HepG2 (cell line): ENCODE measurements around the gene SIRT6. TPM values are rescaled to one million over a fixed set of nuclear protein-coding genes. Genes with fewer than 3 reads are reported as not detected.

Experiments used
- ATAC-seq: fragments of 200-7000 bp; cut with Tn5 transposase; 3 replicates; pipeline ENCODE4 v1.9.1; 2020; ENCODE audit warnings: mild to moderate bottlenecking, moderate library complexity
- BruUV-seq: library from RNA; stranded (reverse); fragments of 400-500 nt; replicated peaks from 2 replicates; lab custom pipeline; 2021; lab: Mats Ljungman, UMichigan
- CTCF ChIA-PET: fragments of 300-600 bp; formaldehyde crosslinking; extraction: SDS; loops from one replicate; lab custom pipeline; 2021; ENCODE audit warnings: low total read pairs, inconsistent platforms, low intra/inter-chr PET ratio; lab: Yijun Ruan, JAX
- POLR2A ChIA-PET: fragments of 350-600 bp; sonication (Branson Sonifier 250); formaldehyde crosslinking; loops from one replicate; lab custom pipeline; 2020; ENCODE audit warnings: antibody characterized with exemption, inconsistent platforms; lab: Yijun Ruan, JAX
- DNase-seq: peaks from one replicate; pipeline ENCODE4 v3.0.0-alpha.2; 2015; ENCODE audit warnings: low spot score
- FAIRE-seq: peaks from 3 replicates; lab custom pipeline; 2011; peaks lifted over from hg19 to GRCh38; lab: Jason Lieb, UNC
- H2AFZ ChIP-seq: one replicate; pipeline ENCODE4 v1.6.1; 2011; ENCODE audit warnings: low read length, inconsistent platforms
- H3K27ac ChIP-seq: fragments of 300-600 bp; 3 replicates; pipeline ENCODE4 v1.8.0; 2011; ENCODE audit warnings: mixed run types, mild to moderate bottlenecking, mixed read lengths, low read length, inconsistent platforms; ENCODE audit not compliant: insufficient read depth; ENCODE audit errors: extremely low read length
- H3K27me3 ChIP-seq, 2 experiments: fragments of 200-600 bp in 1 of 2; 2 replicates in 1 of 2; 3 replicates in 1 of 2; pipeline versions ENCODE4 v1.6.0 to v1.8.0; 2011; ENCODE audit warnings: low read length in 2 of 2, mild to moderate bottlenecking in 2 of 2, moderate library complexity in 2 of 2, inconsistent platforms in 1 of 2; ENCODE audit not compliant: insufficient read depth in 2 of 2, control insufficient read depth in 1 of 2
- H3K36me3 ChIP-seq, 2 experiments: fragments of 200-600 bp in 1 of 2; replicated peaks in 1 of 2; 2 replicates in 1 of 2; 3 replicates in 1 of 2; pipeline versions ENCODE4 v1.5.1 to v1.8.0; 2011; ENCODE audit warnings: low read length in 2 of 2, inconsistent platforms in 1 of 2; ENCODE audit not compliant: insufficient read depth in 2 of 2, control insufficient read depth in 1 of 2
- H3K4me1 ChIP-seq: 2 replicates; pipeline ENCODE4 v1.5.1; 2012; ENCODE audit warnings: low read length, inconsistent platforms; ENCODE audit not compliant: insufficient read depth
- H3K4me2 ChIP-seq: 2 replicates; pipeline ENCODE4 v1.6.0; 2011; ENCODE audit warnings: low read depth, low read length, inconsistent platforms
- H3K4me3 ChIP-seq, 3 experiments: fragments of 200-600 bp in 1 of 3; sonication (generic), shearing (Covaris generic) in 1 of 3; replicated peaks in 1 of 3; 2 replicates each; pipeline ENCODE4 v1.5.1; 2011 to 2016; ENCODE audit warnings: low read length in 3 of 3, inconsistent platforms in 2 of 3, low read depth in 2 of 3, mild to moderate bottlenecking in 2 of 3, control low read depth in 1 of 3, mixed read lengths in 1 of 3; ENCODE audit not compliant: insufficient read depth in 1 of 3
- H3K79me2 ChIP-seq: one replicate; pipeline ENCODE4 v1.6.1; 2011; ENCODE audit warnings: low read length, inconsistent platforms; ENCODE audit not compliant: insufficient read depth
- H3K9ac ChIP-seq: 2 replicates; pipeline ENCODE4 v1.6.0; 2011; ENCODE audit warnings: mild to moderate bottlenecking, low read depth, low read length, inconsistent platforms; ENCODE audit not compliant: insufficient read depth
- H3K9me3 ChIP-seq: 2 replicates; pipeline ENCODE4 v1.5.1; 2012; ENCODE audit warnings: mild to moderate bottlenecking, low read length
- H4K20me1 ChIP-seq: 2 replicates; pipeline ENCODE4 v1.6.0; 2011; ENCODE audit warnings: inconsistent platforms, mild to moderate bottlenecking, low read length, moderate library complexity; ENCODE audit not compliant: insufficient read depth
- KDM3A ChIP-seq: IDR thresholded peaks from 2 replicates; pipeline ENCODE4 v1.6.1; 2018; ENCODE audit warnings: low read depth, missing compliant biosample characterization
- MTA3 ChIP-seq: sonication (generic); formaldehyde crosslinking; IDR thresholded peaks from 2 replicates; pipeline ENCODE4 v1.4.0; 2020; ENCODE audit warnings: missing genetic modification reagents
- NCOA1 ChIP-seq: sonication (generic); formaldehyde crosslinking; IDR thresholded peaks from 2 replicates; pipeline ENCODE4 v1.9.0; 2021; ENCODE audit warnings: missing genetic modification reagents
- RNF2 ChIP-seq: fragments of 450-650 bp; conservative IDR thresholded peaks from 2 replicates; pipeline ENCODE4 v1.6.1; 2016; ENCODE audit warnings: low read depth
- ZBTB38 ChIP-seq: sonication (generic); formaldehyde crosslinking; IDR thresholded peaks from 2 replicates; pipeline ENCODE4 v1.5.1; 2020; ENCODE audit warnings: mild to moderate bottlenecking, missing genetic modification reagents
- ZBTB40 ChIP-seq, 2 experiments: fragments of 450-650 bp in 1 of 2; sonication (generic) in 1 of 2; formaldehyde crosslinking in 1 of 2; IDR thresholded peaks; 2 replicates each; pipeline versions ENCODE4 v1.6.1 to v1.8.0; 2016 to 2022; ENCODE audit warnings: antibody characterized with exemption in 1 of 2, mild to moderate bottlenecking in 1 of 2, missing genetic modification reagents in 1 of 2
- ZFAT ChIP-seq: sonication (generic); formaldehyde crosslinking; conservative IDR thresholded peaks from 2 replicates; pipeline ENCODE4 v1.8.1; 2023; ENCODE audit warnings: missing genetic modification reagents, inconsistent platforms
- ZNF224 ChIP-seq: sonication (generic); formaldehyde crosslinking; IDR thresholded peaks from 2 replicates; pipeline ENCODE4 v1.5.0; 2020; ENCODE audit warnings: mild to moderate bottlenecking, missing genetic modification reagents
- ZNF3 ChIP-seq: IDR thresholded peaks from 2 replicates; pipeline ENCODE4 v1.7.0; 2017; ENCODE audit warnings: inconsistent platforms
- WGBS: methylation state at CpG from one replicate; pipeline ENCODE4 v1.1.6; 2017; ENCODE audit warnings: low lambda C conversion rate; 5-methylcytosine and 5-hydroxymethylcytosine counted together
- in situ Hi-C: cut with HindIII; loops from 2 replicates; pipeline ENCODE4 v1.10.0; 2017; ENCODE audit warnings: low pct_unique_long_range_greater_than_20kb; ENCODE audit not compliant: extremely low pct_ligation_motif_present
- intact Hi-C: fragments of 100-400 bp; cut with micrococcal nuclease; formaldehyde crosslinking; loops from one replicate; pipeline ENCODE4 v1.10.0; 2022; ENCODE audit not compliant: unreplicated experiment
- polyA plus RNA-seq, 8 experiments: library from polyadenylated mRNA; depleted of rRNA in 3 of 8; stranded (reverse) in 7 of 8; unstranded in 1 of 8; fragments of >200 nt; fragmentation: Illumina TruSeq in 4 of 8; extraction: Trizol in 4 of 8; gene quantifications; 2 replicates each; pipeline versions ENCODE4 v1.2.1 to v1.2.3, GENCODE V29; 2011 to 2016; ENCODE audit warnings: low read depth in 4 of 8, missing spikeins in 1 of 8, mixed read lengths in 1 of 8; ENCODE audit not compliant: insufficient read depth in 1 of 8
- total RNA-seq, 5 experiments: library from RNA; depleted of rRNA; stranded (reverse); fragments of >200 nt; fragmentation: Illumina TruSeq; extraction: Trizol; gene quantifications; 2 replicates each; pipeline ENCODE4 v1.2.3, GENCODE V29; 2016; ENCODE audit warnings: low read depth in 1 of 5
- TF ChIP-seq, protein P1 (sequence below): sonication (generic); formaldehyde crosslinking; IDR thresholded peaks from 2 replicates; pipeline ENCODE4 v1.5.1; 2020; ENCODE audit warnings: mild to moderate bottlenecking, missing genetic modification reagents, moderate library complexity

SIRT6 gene
- total and polyA plus RNA-seq, 2 of the 13 experiments (the other 11 are each of a cell fraction or from before 2014, with no cell fraction given): 11.0 to 18.4 TPM

- Histone ChIP-seq H3K79me2 (no peaks in the 10 kb centered on the region), H3K27me3 (no peaks in the 10 kb centered on the region; a peak in 1 of 5 replicates), H4K20me1 (no peaks in the 10 kb centered on the region), H3K4me3 (peak overlapping the region; percentile 74 to 95 (median 93); a peak in 4 of 6 replicates), H3K27ac (no peak overlapping the region), H3K4me1 (peaks cover 31% of the 10 kb centered on the region), H2AFZ (no peak overlapping the region), H3K4me2 (peak overlapping the region; percentile 94), H3K9me3 (no peaks in the 10 kb centered on the region), H3K9ac (peak overlapping the region; percentile 13; the same call in 1 of the 2 replicates), H3K36me3 (no peaks in the 10 kb centered on the region; a peak in 1 of 5 replicates)
- no peak for DNase-seq
- ChIA-PET POLR2A (no interaction called here), CTCF (no interaction called here)
- in situ Hi-C loops: no loop called here
- FAIRE-seq: no peak
- intact Hi-C loops: no loop called here
- no TSS peak for BruUV-seq
- ATAC-seq: no peak
- WGBS: 86% methylated on average over 2 of the region's 2 CpGs
- TF ChIP-seq ZBTB38 (0 out of 2 replicates have a peak, but pooled peaks have one; percentile 5), KDM3A (CRISPR knock-in tag) (no peak), ZFAT (CRISPR knock-in tag) (no peak), ZNF224 (CRISPR knock-in tag) (no peak), RNF2 (no peak), ZNF3 (CRISPR knock-in tag) (0 out of 2 replicates have a peak, but pooled peaks have one; percentile 44), NCOA1 (CRISPR knock-in tag) (no peak), MTA3 (no peak), ZBTB40 (IDR thresholded peaks at IDR 0.05) (no peak), ZBTB40 (CRISPR knock-in tag; IDR thresholded peaks at IDR 0.05) (no peak)
- TF ChIP-seq, protein P1, sequence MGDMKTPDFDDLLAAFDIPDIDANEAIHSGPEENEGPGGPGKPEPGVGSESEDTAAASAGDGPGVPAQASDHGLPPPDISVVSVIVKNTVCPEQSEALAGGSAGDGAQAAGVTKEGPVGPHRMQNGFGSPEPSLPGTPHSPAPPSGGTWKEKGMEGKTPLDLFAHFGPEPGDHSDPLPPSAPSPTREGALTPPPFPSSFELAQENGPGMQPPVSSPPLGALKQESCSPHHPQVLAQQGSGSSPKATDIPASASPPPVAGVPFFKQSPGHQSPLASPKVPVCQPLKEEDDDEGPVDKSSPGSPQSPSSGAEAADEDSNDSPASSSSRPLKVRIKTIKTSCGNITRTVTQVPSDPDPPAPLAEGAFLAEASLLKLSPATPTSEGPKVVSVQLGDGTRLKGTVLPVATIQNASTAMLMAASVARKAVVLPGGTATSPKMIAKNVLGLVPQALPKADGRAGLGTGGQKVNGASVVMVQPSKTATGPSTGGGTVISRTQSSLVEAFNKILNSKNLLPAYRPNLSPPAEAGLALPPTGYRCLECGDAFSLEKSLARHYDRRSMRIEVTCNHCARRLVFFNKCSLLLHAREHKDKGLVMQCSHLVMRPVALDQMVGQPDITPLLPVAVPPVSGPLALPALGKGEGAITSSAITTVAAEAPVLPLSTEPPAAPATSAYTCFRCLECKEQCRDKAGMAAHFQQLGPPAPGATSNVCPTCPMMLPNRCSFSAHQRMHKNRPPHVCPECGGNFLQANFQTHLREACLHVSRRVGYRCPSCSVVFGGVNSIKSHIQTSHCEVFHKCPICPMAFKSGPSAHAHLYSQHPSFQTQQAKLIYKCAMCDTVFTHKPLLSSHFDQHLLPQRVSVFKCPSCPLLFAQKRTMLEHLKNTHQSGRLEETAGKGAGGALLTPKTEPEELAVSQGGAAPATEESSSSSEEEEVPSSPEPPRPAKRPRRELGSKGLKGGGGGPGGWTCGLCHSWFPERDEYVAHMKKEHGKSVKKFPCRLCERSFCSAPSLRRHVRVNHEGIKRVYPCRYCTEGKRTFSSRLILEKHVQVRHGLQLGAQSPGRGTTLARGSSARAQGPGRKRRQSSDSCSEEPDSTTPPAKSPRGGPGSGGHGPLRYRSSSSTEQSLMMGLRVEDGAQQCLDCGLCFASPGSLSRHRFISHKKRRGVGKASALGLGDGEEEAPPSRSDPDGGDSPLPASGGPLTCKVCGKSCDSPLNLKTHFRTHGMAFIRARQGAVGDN (CRISPR knock-in tag): 0 out of 2 replicates have a peak, but pooled peaks have one; percentile 6
Measured at GRCh38 chr19:4181053-4181508, 1.3 kb downstream of the SIRT6 start.
